ENCODE data around the gene ANP32B.

The ANP32B gene

DNA sequence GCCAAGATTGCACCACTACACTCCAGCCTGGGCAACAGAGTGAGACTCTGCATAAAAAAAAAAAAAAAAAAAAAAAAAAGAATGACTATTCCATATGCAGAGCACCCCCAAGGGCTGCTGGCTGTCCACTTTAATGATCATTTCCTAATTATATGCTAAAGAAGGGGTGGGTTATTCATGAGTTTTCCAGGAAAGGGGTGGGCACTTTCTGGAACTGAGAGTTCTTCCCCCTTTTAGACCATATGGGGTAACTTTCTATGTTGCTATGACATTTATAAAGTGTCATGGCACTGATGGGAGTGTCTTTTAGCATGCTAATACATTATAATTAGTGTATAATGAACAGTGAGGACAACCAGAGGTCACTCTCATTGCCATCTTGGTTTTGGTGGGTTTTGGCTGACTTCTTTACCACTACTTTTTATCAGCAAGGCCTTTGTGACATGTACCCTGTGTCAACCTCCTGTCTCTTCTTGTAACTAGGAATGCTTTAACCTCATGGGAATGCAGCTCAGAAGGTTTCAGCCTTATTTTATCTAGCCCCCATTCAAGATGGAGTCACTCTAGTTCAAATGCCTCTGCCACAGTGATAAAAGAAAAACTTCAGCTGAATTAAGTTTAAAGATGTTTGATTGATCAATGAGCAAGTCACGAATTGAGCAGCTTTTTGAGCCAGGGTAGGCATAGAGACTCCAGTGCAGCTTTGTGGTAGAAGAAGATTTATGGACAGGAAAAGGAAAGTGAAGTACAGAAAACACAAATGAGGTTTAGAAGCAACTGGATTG, 66.3 kb downstream of the ANP32B start:
- no peak for DNase-seq (ENCODE audit: low read depth)
- H3K4me3 ChIP-seq (ENCODE audit: low read depth, low read length): no peak overlapping the region

DNA sequence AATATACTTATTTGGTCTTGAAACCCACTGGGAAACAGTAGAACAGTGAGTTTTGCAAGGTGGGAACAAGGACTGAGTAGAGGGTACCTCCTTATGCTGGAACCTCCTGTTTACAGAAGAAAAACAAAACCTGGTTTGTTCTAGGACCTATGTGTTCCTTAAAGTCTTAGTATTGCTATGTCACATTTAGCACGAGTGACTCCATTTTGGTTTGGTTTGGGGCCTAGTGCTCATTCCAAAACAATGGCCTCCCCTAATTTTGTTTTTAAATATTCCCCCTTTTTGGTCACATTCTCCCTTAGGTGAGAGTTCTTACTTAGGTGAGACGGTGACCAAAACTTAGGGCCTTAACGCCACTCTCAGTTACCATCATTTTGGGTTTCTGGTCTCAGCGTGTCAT, 67.2 kb downstream of the ANP32B start:
- DNase-seq (ENCODE audit: low read depth): no peak
- H3K4me3 ChIP-seq (ENCODE audit: low read depth, low read length): no peak overlapping the region

DNA sequence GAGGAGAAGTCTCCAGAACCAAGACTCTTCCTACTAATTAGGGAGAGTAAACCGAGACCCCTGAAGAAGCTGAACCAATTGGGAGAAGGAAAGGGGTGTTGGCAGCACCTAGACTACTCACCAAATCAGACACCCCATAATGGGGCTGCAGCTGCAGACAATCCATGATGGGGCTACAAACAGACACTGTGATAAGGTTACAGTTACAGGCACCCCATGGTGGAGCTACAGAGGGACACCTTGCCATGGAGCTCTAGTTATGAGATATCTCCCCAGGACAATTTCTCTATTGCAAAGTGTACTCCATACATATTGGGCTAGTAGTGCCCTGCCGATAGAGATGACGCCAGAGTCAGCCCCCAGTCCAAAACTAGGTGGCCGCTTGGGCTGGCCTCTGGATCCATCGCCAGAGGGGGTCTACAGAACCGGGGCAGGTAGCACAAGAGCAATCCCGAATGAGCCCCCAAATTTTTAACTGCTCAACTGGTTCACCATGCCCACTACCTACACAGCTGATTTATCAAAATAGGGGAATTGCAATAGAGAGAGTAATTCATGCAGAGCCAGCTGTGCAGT, 71.3 kb downstream of the ANP32B start:
- H3K4me3 ChIP-seq (ENCODE audit: low read depth, low read length): no peak overlapping the region
- DNase-seq (ENCODE audit: low read depth): no peak

DNA sequence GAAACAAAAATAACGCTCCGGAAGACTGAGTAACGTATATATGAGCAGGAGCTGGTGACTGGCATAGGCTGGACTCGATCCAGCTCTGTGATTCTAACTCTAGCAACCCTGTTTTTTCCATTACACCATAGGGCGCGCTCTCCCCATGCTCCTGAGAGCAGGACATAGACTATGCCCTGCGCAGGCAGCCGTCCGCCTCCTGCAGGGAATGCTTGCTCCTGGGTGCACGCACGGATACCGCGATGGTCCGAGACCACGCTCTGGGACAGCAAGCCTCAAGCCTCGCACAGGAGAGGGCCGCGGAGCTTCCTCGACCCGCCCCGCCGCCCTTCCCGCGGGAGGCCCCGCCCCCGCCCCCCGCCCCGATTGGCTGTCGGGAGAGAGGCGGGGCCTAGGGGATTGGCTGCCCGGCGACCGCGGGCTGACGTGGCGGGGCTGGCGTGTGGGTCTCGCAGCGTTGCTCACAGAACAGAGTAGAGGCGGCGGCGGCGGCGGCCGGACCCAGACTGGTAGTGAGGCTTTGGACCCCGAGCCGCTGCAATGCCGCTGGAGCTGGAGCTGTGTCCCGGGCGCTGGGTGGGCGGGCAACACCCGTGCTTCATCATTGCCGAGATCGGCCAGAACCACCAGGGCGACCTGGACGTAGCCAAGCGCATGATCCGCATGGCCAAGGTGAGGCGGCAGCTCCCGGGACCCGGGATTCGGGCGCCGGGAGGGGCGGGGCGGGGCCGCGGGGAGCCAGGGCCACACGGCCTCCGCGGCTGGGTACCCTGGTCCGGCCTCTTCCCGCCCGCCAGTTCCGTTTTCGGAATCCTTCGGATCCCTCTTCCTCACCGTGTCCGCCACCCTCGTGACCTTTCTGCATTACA, 73.4 kb downstream of the ANP32B start, which contains the start of gene NANS:
NANS (plus strand) TSS at position 464 of the 869 bp plus-strand sequence; CDS start at position 541, 77 bp downstream.
- peak within 1 kb of the TSS; percentile 84 for H3K4me3 ChIP-seq (ENCODE audit: low read depth, low read length)

DNA sequence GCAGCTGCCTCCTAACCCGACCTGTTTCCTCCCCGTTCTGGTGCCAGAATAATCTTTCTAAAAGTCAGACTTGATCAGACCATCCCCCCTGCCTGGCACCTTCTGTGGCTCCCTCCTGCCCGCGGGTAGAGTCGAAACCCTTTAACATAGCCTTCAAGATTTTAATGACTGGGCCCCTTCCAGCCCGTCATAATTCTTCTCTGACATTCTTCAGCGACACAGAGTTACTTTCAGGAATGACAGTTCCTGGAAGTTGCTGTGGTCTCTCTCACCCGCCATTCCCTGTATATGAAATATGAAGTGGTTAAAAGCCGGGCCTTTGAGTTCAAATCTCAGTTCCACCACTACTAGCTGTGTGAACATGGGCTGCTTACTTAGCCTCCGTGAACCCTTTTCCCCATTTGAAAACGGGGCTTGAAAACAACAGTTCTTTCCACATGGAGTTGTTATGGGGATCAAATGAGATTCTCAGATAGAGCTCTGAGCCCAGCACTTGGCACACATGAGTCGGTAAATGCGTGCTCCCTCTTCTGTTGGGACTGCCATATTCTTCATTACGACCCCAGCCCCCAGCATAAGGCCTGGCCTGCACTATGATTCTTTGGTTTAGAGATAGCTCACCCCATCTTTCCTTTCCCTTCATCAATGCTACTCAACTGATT, 74.1 kb downstream of the ANP32B start:
- DNase-seq (ENCODE audit: low read depth): no peak
- peak overlapping the region; percentile 84 for H3K4me3 ChIP-seq (ENCODE audit: low read depth, low read length)

More for the DNA sequence above, 73.4 kb downstream of the ANP32B start, which contains the start of gene NANS:
- DNase-seq (ENCODE audit: low read depth): peak; percentile 90

DNA sequence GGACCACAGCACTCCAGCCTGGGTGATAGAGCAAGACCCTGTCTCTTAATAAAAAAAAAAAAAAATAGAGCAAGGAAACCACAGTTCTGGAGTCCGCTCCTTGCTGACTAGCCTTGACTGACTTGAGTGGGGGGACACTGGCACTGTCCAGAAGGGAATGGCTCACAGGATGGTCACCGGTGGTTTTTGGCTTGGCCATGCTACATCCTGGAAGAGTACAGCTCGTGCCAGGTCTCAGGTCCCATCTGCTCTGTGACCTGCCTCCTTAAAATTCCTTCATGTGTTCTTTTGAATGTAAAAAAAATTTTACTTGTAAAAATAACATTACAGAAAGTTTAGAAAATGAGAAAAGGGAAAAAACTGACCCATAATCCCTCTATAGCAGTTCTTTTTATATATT, 79.0 kb downstream of the ANP32B start:
- no peak for DNase-seq (ENCODE audit: low read depth)
- no peak overlapping the region for H3K4me3 ChIP-seq (ENCODE audit: low read depth, low read length)

DNA sequence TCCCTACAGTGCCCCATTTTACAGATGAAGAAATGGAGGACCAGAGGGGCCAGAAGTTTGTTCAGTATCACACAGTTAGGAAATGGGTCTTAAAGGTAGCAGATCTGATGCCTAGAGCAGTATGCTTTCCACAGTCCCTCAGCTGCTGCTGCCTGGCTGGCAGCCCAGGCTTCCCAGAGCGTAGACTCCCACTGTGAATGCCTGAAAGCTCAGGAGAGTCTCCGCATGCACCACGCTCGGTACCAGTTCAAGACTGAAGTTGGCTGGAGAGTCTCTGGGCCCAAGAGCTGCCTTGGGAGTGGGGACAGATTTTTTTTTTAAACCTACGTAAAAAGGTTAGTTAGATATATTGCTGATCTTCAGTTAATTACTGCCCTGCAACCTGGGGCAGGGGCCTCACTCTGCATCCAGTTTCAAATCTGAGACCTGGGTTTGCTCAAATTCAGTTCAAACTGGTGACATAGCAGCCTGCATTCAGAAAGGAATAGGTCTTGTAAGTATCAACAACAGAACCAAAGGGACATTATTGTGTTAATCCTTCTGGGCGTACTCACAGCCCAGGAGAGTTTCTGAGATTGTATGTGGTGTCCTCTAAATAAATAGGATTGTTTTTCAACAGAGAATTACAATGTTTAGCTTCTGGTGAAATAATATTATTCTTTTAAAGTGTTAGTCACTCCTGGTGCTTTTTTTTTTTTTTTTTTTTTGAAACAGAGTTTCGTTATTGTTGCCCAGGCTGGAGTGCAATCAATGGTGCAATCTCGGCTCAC, 81.7 kb downstream of the ANP32B start:
- DNase-seq (ENCODE audit: low read depth): no peak
- H3K4me3 ChIP-seq (ENCODE audit: low read depth, low read length): no peak overlapping the region

Data from skeletal muscle cell (primary cell).